H1 (cell line): ENCODE data around the gene JMJD7. TPM values are rescaled to one million over a fixed set of nuclear protein-coding genes. Genes with fewer than 3 reads are reported as not detected.

ENCODE experiments used
- BACH1 ChIP-seq: IDR thresholded peaks from 2 replicates; pipeline ENCODE4 v1.6.1; 2012; ENCODE audit warnings: low read length, improper control_type of control experiment
- BCL11A ChIP-seq, 2 experiments: IDR thresholded peaks; one replicate each; pipeline ENCODE4 v1.6.1; 2011; ENCODE audit warnings: low read depth in 2 of 2, low read length in 2 of 2, mild to moderate bottlenecking in 2 of 2
- JUN ChIP-seq: IDR thresholded peaks from 2 replicates; pipeline ENCODE4 v1.6.1; 2011; ENCODE audit warnings: low read depth, mild to moderate bottlenecking, improper control_type of control experiment, low read length
- RXRA ChIP-seq: IDR thresholded peaks from 2 replicates; pipeline ENCODE4 v1.6.1; 2011; ENCODE audit warnings: low read depth, mild to moderate bottlenecking, low read length, moderate library complexity; ENCODE audit not compliant: insufficient read depth
- YY1 ChIP-seq: IDR thresholded peaks from 2 replicates; pipeline ENCODE4 v1.6.1; 2011; ENCODE audit warnings: low read depth, mild to moderate bottlenecking, low read length
- polyA plus RNA-seq, 7 experiments: library from polyadenylated mRNA; depleted of rRNA in 3 of 7; stranded (reverse) in 5 of 7; unstranded in 2 of 7; fragments of >200 nt in 5 of 7; fragments of 200-250 nt in 2 of 7; gene quantifications; 1 replicate in 5 of 7; 2 replicates in 1 of 7; 4 replicates in 1 of 7; pipeline versions ENCODE4 v1.2.1 to v1.2.3, GENCODE V29; 2011 to 2013; ENCODE audit warnings: missing spikeins in 2 of 7, mixed read lengths in 2 of 7
- total RNA-seq: library from RNA; stranded (reverse); fragmentation: NEBNext Ultra II Directional; extraction: Animal tissue kit (Norgen Biotek cat#: 25700); gene quantifications from 2 replicates; pipeline ENCODE4 v1.2.1, GENCODE V29; 2021

JMJD7 gene
- total and polyA plus RNA-seq, 2 of the 8 experiments (the other 6 are each of a cell fraction or from before 2014, with no cell fraction given), result 15.0 to 20.0 TPM

- TF ChIP-seq YY1 (no peak), BCL11A (IDR thresholded peaks at IDR 0.05; ENCODE audit: low read depth in 2 of 2, low read length in 2 of 2) (no peak), RXRA (no peak), BACH1 (no peak), JUN (no peak)
Observed at GRCh38 chr15:41819455-41820050, 8.3 kb upstream of the JMJD7 start (continued).
